Activated CD8-positive, alpha-beta memory T cell treated with anti-CD3 and anti-CD28 coated beads, Interleukin-2, amount 10 ng/mL, durations not matched to agents 7 days and 5 days (primary cell): ENCODE measurements around the gene NSA2. TPM values are rescaled to one million over a fixed set of nuclear protein-coding genes. Genes with fewer than 3 reads are reported as not detected.
"Not testable (repeated sequence)": the region's sequence is repeated elsewhere in the genome, so short reads cannot be mapped to it uniquely, and the experiment has no call there.

Experiments used
- ATAC-seq: fragments of 150-1000 bp; cut with Tn5 transposase; one replicate; pipeline ENCODE4 v1.10.0; 2021; ENCODE audit warnings: moderate library complexity
- CTCF ChIA-PET: fragments of 350-600 bp; sonication (Branson Sonifier 250); formaldehyde crosslinking; loops from one replicate; lab custom pipeline; 2021; ENCODE audit warnings: antibody characterized with exemption; lab: Charles Lee
- DNase-seq: peaks from one replicate; pipeline ENCODE4 v3.0.0-alpha.2; 2020
- H3K27ac Mint-ChIP-seq: one replicate; pipeline ENCODE4 v1.8.0; 2021; ENCODE audit warnings: mild to moderate bottlenecking, mixed read lengths
- H3K27me3 Mint-ChIP-seq: one replicate; pipeline ENCODE4 v1.8.0; 2021; ENCODE audit warnings: mixed read lengths
- H3K36me3 Mint-ChIP-seq: one replicate; pipeline ENCODE4 v1.8.0; 2021; ENCODE audit warnings: mild to moderate bottlenecking, mixed read lengths
- H3K4me1 Mint-ChIP-seq: one replicate; pipeline ENCODE4 v1.8.0; 2021; ENCODE audit warnings: mixed read lengths
- H3K4me3 Mint-ChIP-seq: one replicate; pipeline ENCODE4 v1.8.0; 2021; ENCODE audit warnings: mild to moderate bottlenecking, moderate library complexity, mixed read lengths
- H3K9me3 Mint-ChIP-seq: one replicate; pipeline ENCODE4 v1.8.0; 2022; ENCODE audit warnings: low read depth, mixed read lengths
- total RNA-seq, 2 experiments: library from RNA; stranded (reverse); gene quantifications; one replicate each; pipeline ENCODE4 v1.2.3, GENCODE V29; 2021

NSA2 gene
- total RNA-seq, 2 experiments from 2014 or later: 93.0 to 101 TPM

DNA sequence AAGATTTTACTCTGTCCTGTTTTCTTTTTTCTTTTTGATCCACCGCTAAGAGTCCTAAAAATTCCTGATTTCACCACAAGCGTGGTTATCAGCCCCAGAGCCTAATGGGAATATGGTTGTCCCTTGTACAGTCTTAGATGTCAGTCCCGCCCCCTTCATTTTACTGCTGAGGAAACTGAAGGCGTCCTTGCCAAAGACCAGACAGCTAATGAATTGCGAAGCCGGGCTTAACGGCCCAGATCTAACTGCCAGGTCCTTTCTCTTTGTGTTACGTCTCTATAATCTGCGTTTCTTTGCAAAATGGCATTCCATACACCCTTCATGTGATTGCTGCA lies 497 bp downstream of the NSA2 start:
- Mint-ChIP-seq H3K4me1 (peaks cover 31% of the 10 kb centered on the region), H3K4me3 (peak overlapping the region; percentile 97), H3K36me3 (peaks cover 27% of the 10 kb centered on the region), H3K27me3 (no peaks in the 10 kb centered on the region), H3K27ac (peak overlapping the region; percentile 97), H3K9me3 (no peaks in the 10 kb centered on the region)
- DNase-seq (no peak), ATAC-seq (no peak)
- CTCF ChIA-PET: interaction anchor here (1.2 to 1.8 kb wide), 6 partner anchors 20 to 469 kb away, joined by 3 to 6 read pairs (median 4); partner anchors contain the start of gene ANKRD31

DNA sequence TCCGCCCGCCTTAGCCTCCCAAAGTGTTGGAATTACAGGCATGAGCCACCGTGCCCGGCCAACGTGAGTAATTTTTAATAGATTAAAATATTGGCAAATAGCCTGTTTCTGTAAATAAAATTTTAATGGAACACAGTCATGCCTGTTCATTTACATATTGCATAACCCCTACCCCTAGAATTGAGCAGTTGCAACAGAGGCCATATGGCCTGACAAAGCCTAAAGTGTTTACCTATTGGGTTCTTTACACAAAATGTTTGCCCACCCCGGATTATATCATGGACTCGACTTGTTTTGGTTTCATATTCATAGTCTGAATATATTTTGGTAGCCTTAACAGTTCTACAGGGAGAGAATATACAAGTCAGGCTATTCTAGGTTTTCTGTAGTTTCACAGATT lies 5.3 kb downstream of the NSA2 start:
- Mint-ChIP-seq H3K27me3 (no peaks in the 10 kb centered on the region), H3K9me3 (no peaks in the 10 kb centered on the region), H3K36me3 (peaks cover 43% of the 10 kb centered on the region), H3K4me3 (no peak overlapping the region), H3K27ac (no peak overlapping the region), H3K4me1 (peaks cover 14% of the 10 kb centered on the region)
- DNase-seq: no peak
- no peak for ATAC-seq
- CTCF ChIA-PET: no interaction called here

DNA sequence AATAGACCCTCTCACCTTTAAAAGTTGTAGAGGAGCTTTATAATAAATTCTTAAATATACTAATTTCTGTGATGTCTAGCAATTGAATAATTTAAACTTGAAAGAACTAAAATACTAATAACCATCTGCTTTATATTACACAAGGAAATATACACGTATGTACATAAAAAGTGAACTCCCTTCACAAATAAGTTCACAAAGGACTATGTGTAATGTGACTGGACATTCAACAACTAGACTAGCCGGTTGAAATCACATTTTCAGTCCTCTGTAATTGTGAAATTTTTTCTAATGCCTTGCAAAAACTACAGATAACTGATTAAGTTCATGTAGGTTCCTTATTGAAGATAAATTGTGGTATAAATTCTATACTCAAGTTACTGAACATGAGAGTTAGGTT lies 11.6 kb downstream of the NSA2 start:
- DNase-seq (no peak), ATAC-seq (no peak)
- H3K27ac Mint-ChIP-seq: no peak overlapping the region
- peaks cover 15% of the 10 kb centered on the region for H3K36me3 Mint-ChIP-seq
- H3K4me3 Mint-ChIP-seq: no peak overlapping the region
- no peaks in the 10 kb centered on the region for H3K27me3 Mint-ChIP-seq
- H3K4me1 Mint-ChIP-seq: no peaks in the 10 kb centered on the region
- H3K9me3 Mint-ChIP-seq: no peaks in the 10 kb centered on the region
- CTCF ChIA-PET: no interaction called here

DNA sequence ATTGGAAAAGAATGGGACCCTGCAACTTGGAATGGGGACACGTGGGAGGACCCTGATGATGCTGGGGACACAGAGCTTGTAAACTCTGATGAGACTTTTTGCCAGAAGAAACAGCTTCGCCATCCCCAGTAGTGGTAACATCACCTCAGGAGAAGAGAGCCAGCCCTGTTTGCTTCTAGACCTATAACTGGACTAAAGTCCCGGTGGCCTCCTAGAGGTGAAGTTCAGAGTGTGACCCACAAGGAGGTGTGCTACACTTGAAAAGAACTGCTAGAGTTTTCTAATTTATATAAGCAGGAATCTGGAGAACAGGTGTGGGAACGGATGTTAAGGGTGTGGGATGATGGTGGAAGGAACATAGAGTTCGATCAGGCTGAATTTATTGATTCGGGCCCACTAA lies 19.8 kb downstream of the NSA2 start:
- H3K4me3 Mint-ChIP-seq: no peak overlapping the region
- H3K4me1 Mint-ChIP-seq: no peaks in the 10 kb centered on the region
- DNase-seq: no peak
- no peaks in the 10 kb centered on the region for H3K9me3 Mint-ChIP-seq
- ATAC-seq: no peak
- CTCF ChIA-PET: no interaction called here
- peaks cover 2% of the 10 kb centered on the region for H3K36me3 Mint-ChIP-seq
- no peak overlapping the region for H3K27ac Mint-ChIP-seq
- no peaks in the 10 kb centered on the region for H3K27me3 Mint-ChIP-seq

DNA sequence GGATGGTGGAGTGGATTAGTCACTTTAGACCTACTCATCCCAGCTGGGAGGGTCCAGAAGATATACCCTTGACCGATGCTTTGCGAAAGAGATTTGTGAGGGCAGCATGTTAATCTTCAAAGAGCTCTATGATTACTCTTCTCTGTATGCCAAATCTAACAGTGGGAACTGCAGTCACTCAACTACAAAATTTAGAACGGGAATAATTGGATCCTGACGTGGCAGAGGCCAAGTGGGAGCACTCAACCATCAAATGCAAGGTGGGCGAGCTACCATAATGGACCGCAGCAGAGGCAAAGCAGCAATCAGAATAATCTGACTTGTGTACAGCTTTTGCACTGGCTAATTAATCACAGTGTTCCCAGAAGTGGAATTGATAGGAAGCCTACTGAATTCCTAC lies 20.4 kb downstream of the NSA2 start:
- H3K4me3 Mint-ChIP-seq: no peak overlapping the region
- no peaks in the 10 kb centered on the region for H3K4me1 Mint-ChIP-seq
- ATAC-seq: no peak
- no peaks in the 10 kb centered on the region for H3K9me3 Mint-ChIP-seq
- no peaks in the 10 kb centered on the region for H3K27me3 Mint-ChIP-seq
- H3K36me3 Mint-ChIP-seq: peaks cover 5% of the 10 kb centered on the region
- H3K27ac Mint-ChIP-seq: no peak overlapping the region
- no peak for DNase-seq
- CTCF ChIA-PET: no interaction called here

DNA sequence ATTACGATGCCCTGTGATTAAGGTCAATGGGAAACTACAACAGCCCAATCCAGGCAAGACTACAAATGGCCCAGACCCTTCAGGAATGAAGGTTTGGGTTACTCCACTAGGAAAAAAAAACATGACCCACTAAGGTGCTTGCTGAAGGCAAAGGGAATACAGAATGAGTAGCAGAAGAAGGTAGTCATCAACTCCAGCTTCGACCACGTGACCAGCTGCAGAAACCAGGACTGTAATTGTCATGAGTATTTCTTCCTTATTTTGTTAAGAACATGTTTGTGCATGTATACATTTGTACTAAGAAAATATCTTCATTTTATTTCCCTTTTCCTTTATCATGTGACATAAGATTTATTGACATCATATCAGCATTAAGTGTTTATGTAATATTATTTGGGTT lies 24.6 kb downstream of the NSA2 start:
- H3K9me3 Mint-ChIP-seq, H3K4me1 Mint-ChIP-seq, CTCF ChIA-PET, DNase-seq, H3K27me3 Mint-ChIP-seq, H3K27ac Mint-ChIP-seq, H3K36me3 Mint-ChIP-seq, H3K4me3 Mint-ChIP-seq, ATAC-seq: not testable (repeated sequence)

DNA sequence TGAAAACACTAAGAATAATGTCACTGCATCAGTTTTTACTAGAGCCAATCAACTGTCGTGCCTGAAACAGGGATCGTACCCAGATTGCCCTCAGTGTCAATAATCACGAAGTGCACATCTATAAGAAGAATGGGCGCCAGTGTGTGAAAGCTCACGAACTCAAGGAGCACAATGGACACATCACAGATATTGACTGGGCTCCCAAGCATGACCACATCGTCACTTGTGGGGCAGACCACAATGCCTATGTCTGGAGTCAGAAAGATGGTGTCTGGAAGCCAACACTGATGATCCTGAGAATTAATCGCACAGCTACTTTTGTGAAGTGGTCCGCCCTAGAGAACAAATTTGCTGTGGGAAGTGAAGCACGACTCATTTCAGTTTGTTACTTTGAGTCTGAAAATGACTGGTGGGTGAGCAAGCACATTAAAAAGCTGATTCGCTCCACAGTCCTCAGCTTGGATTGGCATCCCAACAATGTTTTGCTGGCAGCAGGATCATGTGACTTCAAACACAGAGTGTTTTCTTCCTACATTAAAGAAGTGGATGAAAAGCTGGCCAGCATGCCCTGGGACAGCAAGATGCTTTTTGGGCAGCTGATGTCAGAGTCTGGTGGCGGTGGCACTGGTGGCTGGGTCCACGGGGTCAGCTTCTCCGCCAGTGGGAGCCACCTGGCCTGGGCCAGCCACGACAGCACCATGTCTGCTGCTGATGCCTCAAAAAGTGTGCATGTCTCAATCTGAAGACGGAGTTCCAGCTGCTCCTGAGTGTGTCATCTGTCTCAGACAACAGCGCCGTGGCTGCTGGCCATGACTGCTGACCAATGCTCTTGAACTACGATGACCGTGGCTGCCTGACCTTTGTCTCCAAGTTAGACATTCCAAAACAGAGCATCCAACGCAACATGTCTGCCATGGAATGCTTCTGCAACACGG lies 32.2 kb downstream of the NSA2 start:
- Mint-ChIP-seq H3K4me3 (no peak overlapping the region), H3K27me3 (no peaks in the 10 kb centered on the region), H3K4me1 (no peaks in the 10 kb centered on the region), H3K36me3 (no peaks in the 10 kb centered on the region), H3K27ac (no peak overlapping the region), H3K9me3 (no peaks in the 10 kb centered on the region)
- ATAC-seq: no peak
- DNase-seq: no peak
- CTCF ChIA-PET: no interaction called here

DNA sequence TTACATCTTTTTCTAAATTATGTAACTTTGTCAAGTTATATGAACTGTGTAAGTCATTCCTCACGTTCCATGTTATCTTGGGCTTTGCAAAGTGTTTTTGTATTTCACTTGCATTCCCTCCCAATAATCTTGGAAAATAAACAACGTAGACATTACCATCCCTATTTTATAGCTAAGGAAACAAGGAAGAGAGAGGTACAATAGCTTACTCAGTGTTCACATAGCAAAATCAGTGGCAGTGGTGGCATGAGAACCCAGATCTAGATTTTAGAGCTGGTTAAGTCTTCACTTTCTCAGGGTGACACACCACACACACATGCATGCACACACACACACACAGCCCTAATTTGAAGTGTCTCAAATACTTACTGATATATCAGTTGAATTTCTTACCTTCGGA lies 34.1 kb downstream of the NSA2 start:
- Mint-ChIP-seq H3K36me3 (no peaks in the 10 kb centered on the region), H3K27me3 (peaks cover 7% of the 10 kb centered on the region), H3K4me1 (no peaks in the 10 kb centered on the region), H3K4me3 (no peak overlapping the region), H3K27ac (no peak overlapping the region), H3K9me3 (no peaks in the 10 kb centered on the region)
- DNase-seq (no peak), ATAC-seq (no peak)
- CTCF ChIA-PET: no interaction called here

DNA sequence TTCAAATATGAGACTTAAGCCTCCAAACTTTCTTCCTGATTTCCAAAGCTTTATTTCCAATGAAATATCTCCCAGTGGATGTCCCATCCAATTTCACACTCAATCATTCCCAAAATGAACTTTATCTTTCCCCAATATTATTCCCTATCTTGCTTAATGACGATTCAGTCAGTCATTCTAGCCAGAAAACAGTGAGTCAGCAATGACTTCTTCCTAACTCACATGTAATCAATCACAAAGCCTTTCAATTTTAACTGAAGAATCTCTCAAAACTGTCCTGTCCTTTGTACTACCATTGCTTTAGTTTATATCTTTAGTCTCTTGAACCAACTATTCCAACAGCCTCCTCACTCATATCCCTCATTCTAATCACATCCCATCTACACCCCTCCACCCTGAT lies 34.9 kb downstream of the NSA2 start:
- Mint-ChIP-seq H3K27me3 (peaks cover 7% of the 10 kb centered on the region), H3K36me3 (no peaks in the 10 kb centered on the region), H3K27ac (no peak overlapping the region), H3K4me1 (no peaks in the 10 kb centered on the region), H3K9me3 (no peaks in the 10 kb centered on the region), H3K4me3 (no peak overlapping the region)
- CTCF ChIA-PET: no interaction called here
- no peak for ATAC-seq
- DNase-seq: no peak

DNA sequence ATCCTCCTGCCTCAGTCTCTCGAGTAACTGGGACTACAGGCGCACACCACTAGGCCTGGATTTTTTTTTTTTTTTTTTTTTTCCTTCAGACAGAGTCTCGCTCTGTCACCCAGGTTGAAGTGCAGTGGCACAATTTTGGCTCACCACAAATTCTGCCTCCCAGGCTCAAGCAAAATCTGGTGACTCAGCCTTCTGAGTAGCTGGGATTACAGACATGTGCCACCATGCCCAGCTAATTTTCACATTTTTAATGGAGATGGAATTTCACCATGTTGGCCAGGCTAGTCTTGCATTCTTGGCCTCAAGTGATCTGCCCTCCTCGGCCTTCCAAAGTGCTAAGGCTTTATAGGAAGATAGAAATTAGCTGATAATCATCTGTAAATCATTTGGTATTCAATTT lies 43.9 kb downstream of the NSA2 start:
- DNase-seq: no peak
- no peak overlapping the region for H3K4me3 Mint-ChIP-seq
- H3K27me3 Mint-ChIP-seq: peaks cover 6% of the 10 kb centered on the region
- H3K27ac Mint-ChIP-seq: no peak overlapping the region
- H3K36me3 Mint-ChIP-seq: peaks cover 3% of the 10 kb centered on the region
- no peaks in the 10 kb centered on the region for H3K9me3 Mint-ChIP-seq
- no peak for ATAC-seq
- no peaks in the 10 kb centered on the region for H3K4me1 Mint-ChIP-seq
- CTCF ChIA-PET: no interaction called here

DNA sequence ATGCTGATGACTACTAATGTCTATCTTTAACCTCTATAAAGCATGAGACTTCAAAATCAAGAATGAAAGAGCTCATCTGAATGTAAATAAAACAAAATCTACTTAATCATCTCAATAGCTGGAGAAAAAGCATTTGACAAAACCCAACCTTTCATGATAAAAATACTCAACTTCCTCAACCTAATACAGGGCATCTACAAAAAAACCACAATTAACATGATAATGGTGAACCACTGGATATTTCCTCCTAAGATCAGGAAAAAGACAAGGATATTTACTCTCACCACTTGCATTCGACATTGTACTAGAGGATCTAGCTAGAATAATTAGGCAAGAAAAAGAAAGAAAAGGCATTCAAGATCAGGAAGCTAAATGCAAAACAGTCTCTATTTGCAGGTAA lies 49.8 kb downstream of the NSA2 start:
- Mint-ChIP-seq H3K4me1 (no peaks in the 10 kb centered on the region), H3K36me3 (peaks cover 3% of the 10 kb centered on the region)
- CTCF ChIA-PET: no interaction called here

DNA sequence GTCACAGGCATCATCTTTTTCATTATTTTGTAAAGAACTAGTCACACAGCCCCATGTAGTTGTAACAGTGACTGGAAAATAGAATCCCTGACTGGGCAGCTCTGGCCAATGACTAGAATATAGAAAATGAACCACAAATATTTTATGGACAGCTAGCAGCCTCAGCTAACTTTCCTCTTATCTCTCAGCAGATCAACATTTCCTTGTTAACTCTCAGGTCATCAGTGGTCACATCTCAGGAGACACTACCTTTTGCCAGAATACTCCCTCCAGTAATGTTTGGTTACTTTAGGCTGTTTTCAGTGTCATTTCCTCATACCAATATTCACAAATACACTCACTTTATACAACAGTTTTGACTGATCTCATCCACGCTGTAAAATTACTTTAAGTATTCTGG lies 55.2 kb downstream of the NSA2 start:
- ATAC-seq (no peak), DNase-seq (no peak)
- Mint-ChIP-seq H3K27me3 (no peaks in the 10 kb centered on the region), H3K9me3 (no peaks in the 10 kb centered on the region), H3K36me3 (peaks cover 2% of the 10 kb centered on the region), H3K27ac (no peak overlapping the region), H3K4me1 (no peaks in the 10 kb centered on the region), H3K4me3 (no peak overlapping the region)
- CTCF ChIA-PET: no interaction called here

More for the DNA sequence above, 49.8 kb downstream of the NSA2 start:
- ATAC-seq (no peak), DNase-seq (no peak)
- H3K4me3 Mint-ChIP-seq: no peak overlapping the region
- H3K27ac Mint-ChIP-seq: no peak overlapping the region
- H3K27me3 Mint-ChIP-seq: peaks cover 4% of the 10 kb centered on the region
- H3K9me3 Mint-ChIP-seq: no peaks in the 10 kb centered on the region

DNA sequence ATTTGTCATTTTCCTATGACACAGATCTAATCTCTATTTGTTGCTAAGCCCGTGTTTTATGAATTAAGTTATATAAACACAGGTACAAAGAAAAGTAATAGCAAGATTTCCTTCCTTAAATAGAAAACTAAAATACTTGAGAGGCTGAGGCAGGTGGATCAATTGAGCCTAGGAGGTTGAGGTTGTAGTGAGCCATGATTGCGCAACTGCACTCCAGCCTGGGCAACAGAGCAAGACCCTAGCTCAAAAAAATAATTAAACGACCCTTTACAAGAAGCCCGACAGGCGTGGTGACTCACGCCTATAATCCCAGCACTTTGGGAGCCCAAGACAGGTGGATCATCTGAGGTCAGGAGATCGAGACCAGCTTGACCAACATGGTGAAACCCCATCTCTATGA lies 62.4 kb downstream of the NSA2 start:
- Mint-ChIP-seq H3K4me1 (no peaks in the 10 kb centered on the region), H3K27me3 (peaks cover 5% of the 10 kb centered on the region), H3K36me3 (peaks cover 2% of the 10 kb centered on the region), H3K9me3 (no peaks in the 10 kb centered on the region), H3K27ac (no peak overlapping the region), H3K4me3 (no peak overlapping the region)
- DNase-seq (no peak), ATAC-seq (no peak)
- CTCF ChIA-PET: no interaction called here
